ENCODE results near the gene BTBD17. TPM values are rescaled to one million over a fixed set of nuclear protein-coding genes. Genes with fewer than 3 reads are reported as not detected.
A peak's percentile ranks its signal among the peaks of the same experiment; 100 is the strongest.
"Not testable (repeated sequence)": the region's sequence is repeated elsewhere in the genome, so short reads cannot be mapped to it uniquely, and the experiment has no call there.

Gene BTBD17, protein sequence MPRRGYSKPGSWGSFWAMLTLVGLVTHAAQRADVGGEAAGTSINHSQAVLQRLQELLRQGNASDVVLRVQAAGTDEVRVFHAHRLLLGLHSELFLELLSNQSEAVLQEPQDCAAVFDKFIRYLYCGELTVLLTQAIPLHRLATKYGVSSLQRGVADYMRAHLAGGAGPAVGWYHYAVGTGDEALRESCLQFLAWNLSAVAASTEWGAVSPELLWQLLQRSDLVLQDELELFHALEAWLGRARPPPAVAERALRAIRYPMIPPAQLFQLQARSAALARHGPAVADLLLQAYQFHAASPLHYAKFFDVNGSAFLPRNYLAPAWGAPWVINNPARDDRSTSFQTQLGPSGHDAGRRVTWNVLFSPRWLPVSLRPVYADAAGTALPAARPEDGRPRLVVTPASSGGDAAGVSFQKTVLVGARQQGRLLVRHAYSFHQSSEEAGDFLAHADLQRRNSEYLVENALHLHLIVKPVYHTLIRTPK
- total RNA-seq, result not detected

- CTCF ChIA-PET, result interaction anchor here (0.9 to 1.4 kb wide), 5 partner anchors 9 to 171 kb away, joined by 3 to 6 read pairs (median 3); no protein-coding TSS in a partner anchor
- no peak within 1 kb of the TSS for H3K27ac Mint-ChIP-seq
- peak; percentile 69 for ATAC-seq
Measured at GRCh38 chr17:74361230-74362068, at the start of gene BTBD17. BTBD17 (minus strand) TSS chr17:74361868; CDS start chr17:74361819, 49 bp downstream.

GRCh38 chr17:74410001-74410443 is 48.4 kb upstream of the BTBD17 start:
- ATAC-seq, result no peak
- POLR2A ChIA-PET, result no interaction called here
- H3K4me3 Mint-ChIP-seq, result no peak overlapping the region

More at GRCh38 chr17:74361230-74362068, at the start of gene BTBD17:
- DNase-seq, result peak; percentile 51
- Mint-ChIP-seq H3K4me1 (ENCODE audit: low read depth) (peaks cover 2% of the 10 kb centered on the region), H3K27me3 (ENCODE audit: low read depth) (peaks cover 17% of the 10 kb centered on the region), H3K9me3 (ENCODE audit: insufficient read depth) (no peaks in the 10 kb centered on the region), H3K36me3 (ENCODE audit: low read depth) (no peaks in the 10 kb centered on the region), H3K4me3 (no peak within 1 kb of the TSS)
- POLR2A ChIA-PET, result no interaction called here

GRCh38 chr17:74408815-74409214 is 47.1 kb upstream of the BTBD17 start:
- Mint-ChIP-seq H3K4me1 (ENCODE audit: low read depth) (peaks cover 11% of the 10 kb centered on the region), H3K27ac (no peak overlapping the region), H3K9me3 (ENCODE audit: insufficient read depth) (no peaks in the 10 kb centered on the region), H3K36me3 (ENCODE audit: low read depth) (no peaks in the 10 kb centered on the region), H3K27me3 (ENCODE audit: low read depth) (peaks cover 3% of the 10 kb centered on the region), H3K4me3 (no peak overlapping the region)
- POLR2A ChIA-PET, result no interaction called here
- no peak for DNase-seq
- CTCF ChIA-PET, result interaction anchor here (2.8 kb wide), 1 partner anchor 29 kb away, joined by 10 read pairs; no protein-coding TSS in a partner anchor
- ATAC-seq, result no peak

More at GRCh38 chr17:74410001-74410443, 48.4 kb upstream of the BTBD17 start:
- Mint-ChIP-seq H3K9me3 (ENCODE audit: insufficient read depth) (no peaks in the 10 kb centered on the region), H3K27ac (peak overlapping the region; percentile 20), H3K36me3 (ENCODE audit: low read depth) (no peaks in the 10 kb centered on the region), H3K4me1 (ENCODE audit: low read depth) (peaks cover 11% of the 10 kb centered on the region), H3K27me3 (ENCODE audit: low read depth) (peaks cover 3% of the 10 kb centered on the region)
- no peak for DNase-seq
- CTCF ChIA-PET, result interaction anchor here (0.8 to 2.8 kb wide), 3 partner anchors 15 to 31 kb away, joined by 3 to 10 read pairs (median 6); no protein-coding TSS in a partner anchor

GRCh38 chr17:74408262-74408661 is 46.6 kb upstream of the BTBD17 start:
- ChIA-PET POLR2A (interaction anchor here (1.1 kb wide), 1 partner anchor 28 kb away, joined by 5 read pairs; no protein-coding TSS in a partner anchor), CTCF (interaction anchor here (0.7 to 2.8 kb wide), 2 partner anchors 28 to 40 kb away, joined by 3 to 10 read pairs; no protein-coding TSS in a partner anchor)
- DNase-seq (no peak), ATAC-seq (no peak)
- Mint-ChIP-seq H3K4me3 (no peak overlapping the region), H3K36me3 (ENCODE audit: low read depth) (no peaks in the 10 kb centered on the region), H3K9me3 (ENCODE audit: insufficient read depth) (no peaks in the 10 kb centered on the region), H3K4me1 (ENCODE audit: low read depth) (peaks cover 11% of the 10 kb centered on the region), H3K27ac (no peak overlapping the region), H3K27me3 (ENCODE audit: low read depth) (peaks cover 3% of the 10 kb centered on the region)

DNA sequence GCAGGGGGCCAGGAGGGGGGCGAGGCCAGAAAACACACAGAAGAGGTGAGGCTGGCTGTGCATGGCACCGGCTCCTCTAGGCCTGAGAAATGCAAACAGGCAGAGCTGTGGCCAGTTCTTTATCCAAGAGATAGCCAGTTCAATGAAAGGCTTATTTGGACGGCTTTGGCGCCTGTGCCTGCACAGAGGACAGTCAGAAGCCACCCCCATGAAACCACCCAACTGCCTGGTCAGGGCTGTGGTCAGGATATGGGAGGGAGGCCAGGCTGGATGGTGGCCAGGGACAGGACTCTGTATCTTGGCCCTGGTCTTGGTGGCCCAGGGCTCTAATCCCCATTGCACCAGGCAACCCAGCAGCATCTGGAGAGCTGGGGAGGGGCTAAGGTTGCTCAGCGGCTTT is 45.7 kb upstream of the BTBD17 start:
- no peaks in the 10 kb centered on the region for H3K36me3 Mint-ChIP-seq (ENCODE audit: low read depth)
- ATAC-seq (no peak), DNase-seq (no peak)
- no peaks in the 10 kb centered on the region for H3K9me3 Mint-ChIP-seq (ENCODE audit: insufficient read depth)
- H3K27ac Mint-ChIP-seq, result no peak overlapping the region
- H3K4me1 Mint-ChIP-seq (ENCODE audit: low read depth), result peaks cover 11% of the 10 kb centered on the region
- H3K4me3 Mint-ChIP-seq, result no peak overlapping the region
- ChIA-PET CTCF (interaction anchor here (1.2 to 2.8 kb wide), 2 partner anchors 28 to 50 kb away, joined by 3 to 10 read pairs; no protein-coding TSS in a partner anchor), POLR2A (interaction anchor here (1.1 kb wide), 1 partner anchor 27 kb away, joined by 5 read pairs; no protein-coding TSS in a partner anchor)
- peaks cover 3% of the 10 kb centered on the region for H3K27me3 Mint-ChIP-seq (ENCODE audit: low read depth)

DNA sequence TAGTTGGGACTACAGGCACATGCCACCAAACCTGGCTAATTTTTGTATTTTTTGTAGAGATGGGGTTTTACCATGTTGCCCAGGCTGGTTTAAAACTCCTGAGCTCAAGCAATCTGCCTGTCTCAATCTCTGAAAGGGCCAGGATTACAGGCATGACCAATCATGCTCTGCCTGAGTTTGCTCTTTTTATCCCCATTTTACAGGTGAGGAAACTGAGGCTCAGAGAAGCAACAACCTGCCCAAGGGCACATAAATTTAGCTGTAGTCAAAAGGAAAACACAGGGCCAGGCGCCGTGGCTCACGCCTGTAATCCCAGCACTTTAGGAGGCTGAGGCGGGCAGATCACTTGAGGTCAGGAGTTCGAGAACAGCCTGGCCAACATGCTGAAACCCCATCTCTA is 43.6 kb upstream of the BTBD17 start:
- not testable (repeated sequence) for H3K36me3 Mint-ChIP-seq (ENCODE audit: low read depth)

DNA sequence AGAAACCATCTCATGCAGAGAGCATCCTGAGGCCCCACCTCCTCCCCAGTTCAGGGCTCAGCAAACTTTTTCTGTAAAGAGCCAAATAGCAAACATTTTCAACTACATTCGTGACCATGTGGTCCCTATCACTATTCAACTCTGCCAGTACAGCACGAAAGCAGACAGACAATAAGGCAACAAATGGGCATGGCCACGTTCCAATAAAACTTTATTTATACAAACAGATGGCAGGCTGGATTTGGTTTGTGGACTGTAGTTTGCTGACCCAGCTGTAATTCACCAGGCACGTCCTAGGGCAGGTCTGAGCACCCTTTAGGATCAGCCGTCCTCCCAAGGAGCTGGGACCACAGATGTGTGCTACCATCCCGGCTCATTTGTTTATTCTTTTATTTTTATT is 43.1 kb upstream of the BTBD17 start:
- no peaks in the 10 kb centered on the region for H3K9me3 Mint-ChIP-seq (ENCODE audit: insufficient read depth)

More for the DNA sequence above, 43.6 kb upstream of the BTBD17 start:
- H3K27me3 Mint-ChIP-seq (ENCODE audit: low read depth); H3K9me3 Mint-ChIP-seq (ENCODE audit: insufficient read depth); H3K4me1 Mint-ChIP-seq (ENCODE audit: low read depth); CTCF ChIA-PET; H3K27ac Mint-ChIP-seq; H3K4me3 Mint-ChIP-seq; ATAC-seq; POLR2A ChIA-PET; DNase-seq: not testable (repeated sequence)

GRCh38 chr17:74404218-74404617 is 42.5 kb upstream of the BTBD17 start:
- Mint-ChIP-seq H3K4me1 (ENCODE audit: low read depth) (no peaks in the 10 kb centered on the region), H3K36me3 (ENCODE audit: low read depth) (no peaks in the 10 kb centered on the region), H3K27me3 (ENCODE audit: low read depth) (peaks cover 8% of the 10 kb centered on the region), H3K9me3 (ENCODE audit: insufficient read depth) (no peaks in the 10 kb centered on the region), H3K27ac (no peak overlapping the region), H3K4me3 (no peak overlapping the region)
- ChIA-PET CTCF (no interaction called here), POLR2A (no interaction called here)
- ATAC-seq, result no peak
- DNase-seq, result no peak

More for the DNA sequence above, 43.1 kb upstream of the BTBD17 start:
- ChIA-PET POLR2A (no interaction called here), CTCF (no interaction called here)
- H3K27ac Mint-ChIP-seq, result no peak overlapping the region
- no peaks in the 10 kb centered on the region for H3K36me3 Mint-ChIP-seq (ENCODE audit: low read depth)
- no peak for ATAC-seq
- peaks cover under 1% of the 10 kb centered on the region for H3K4me1 Mint-ChIP-seq (ENCODE audit: low read depth)
- DNase-seq, result no peak
- H3K27me3 Mint-ChIP-seq (ENCODE audit: low read depth), result peaks cover 8% of the 10 kb centered on the region
- no peak overlapping the region for H3K4me3 Mint-ChIP-seq

DNA sequence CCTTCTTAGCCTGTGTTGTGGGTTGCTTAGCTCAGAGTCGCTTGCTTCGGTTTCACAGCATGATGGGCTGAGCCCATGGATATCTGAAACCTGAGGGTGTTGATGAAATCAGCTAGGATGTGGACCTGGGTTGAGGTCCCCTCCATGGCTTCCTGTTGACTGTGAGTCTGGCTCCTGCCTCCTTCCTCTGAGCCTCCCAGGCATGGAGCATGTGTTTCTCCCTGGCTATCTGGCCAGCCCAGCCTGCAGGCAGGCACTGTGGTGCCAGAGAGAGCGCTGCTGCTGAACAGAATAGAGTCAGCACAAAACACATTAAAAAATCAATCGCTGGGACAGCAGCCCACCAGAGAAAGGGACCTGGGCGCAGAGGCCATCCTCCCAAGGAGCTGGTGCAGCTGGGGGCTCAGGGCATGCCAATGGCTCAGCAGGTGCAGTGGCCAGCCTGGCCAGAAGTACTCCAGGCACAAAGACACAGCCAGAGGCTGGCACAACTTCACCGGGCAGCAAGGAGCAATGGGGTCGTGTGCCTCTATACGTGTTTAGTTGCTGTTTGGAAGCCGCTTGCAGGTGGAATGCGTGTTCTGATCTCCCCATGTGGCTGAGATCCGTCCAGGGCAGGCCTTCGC is 42.0 kb upstream of the BTBD17 start:
- Mint-ChIP-seq H3K4me1 (ENCODE audit: low read depth) (no peaks in the 10 kb centered on the region), H3K36me3 (ENCODE audit: low read depth) (no peaks in the 10 kb centered on the region), H3K4me3 (no peak overlapping the region), H3K27me3 (ENCODE audit: low read depth) (peaks cover 8% of the 10 kb centered on the region), H3K9me3 (ENCODE audit: insufficient read depth) (no peaks in the 10 kb centered on the region), H3K27ac (no peak overlapping the region)
- ChIA-PET POLR2A (no interaction called here), CTCF (no interaction called here)
- no peak for ATAC-seq
- no peak for DNase-seq

GRCh38 chr17:74402048-74402447 is 40.4 kb upstream of the BTBD17 start:
- Mint-ChIP-seq H3K36me3 (ENCODE audit: low read depth) (no peaks in the 10 kb centered on the region), H3K4me3 (no peak overlapping the region), H3K9me3 (ENCODE audit: insufficient read depth) (no peaks in the 10 kb centered on the region), H3K27ac (no peak overlapping the region), H3K4me1 (ENCODE audit: low read depth) (no peaks in the 10 kb centered on the region), H3K27me3 (ENCODE audit: low read depth) (peaks cover 8% of the 10 kb centered on the region)
- ChIA-PET CTCF (no interaction called here), POLR2A (no interaction called here)
- ATAC-seq (no peak), DNase-seq (no peak)

GRCh38 chr17:74396567-74396966 is 34.9 kb upstream of the BTBD17 start:
- no peak overlapping the region for H3K27ac Mint-ChIP-seq
- no peak overlapping the region for H3K4me3 Mint-ChIP-seq
- no peak for ATAC-seq
- ChIA-PET POLR2A (no interaction called here), CTCF (no interaction called here)
- no peak for DNase-seq
- peaks cover 2% of the 10 kb centered on the region for H3K4me1 Mint-ChIP-seq (ENCODE audit: low read depth)
- no peaks in the 10 kb centered on the region for H3K36me3 Mint-ChIP-seq (ENCODE audit: low read depth)
- H3K9me3 Mint-ChIP-seq (ENCODE audit: insufficient read depth), result no peaks in the 10 kb centered on the region
- peaks cover 5% of the 10 kb centered on the region for H3K27me3 Mint-ChIP-seq (ENCODE audit: low read depth)

Data from activated CD8-positive, alpha-beta T cell treated with anti-CD3 and anti-CD28 coated beads, Interleukin-2, amount 10 ng/mL, durations not matched to agents 7 days and 5 days (primary cell).